ENCODE data around the gene TRIM34. TPM values are rescaled to one million over a fixed set of nuclear protein-coding genes. Genes with fewer than 3 reads are reported as not detected.
"Not testable (repeated sequence)": the region's sequence is repeated elsewhere in the genome, so short reads cannot be mapped to it uniquely, and the experiment has no call there.

The TRIM34 gene
- total RNA-seq, 1 donor from 2014 or later = 13.7 TPM

- ATAC-seq (peak; percentile 90 to 92), DNase-seq (peak; percentile 80)
- Histone ChIP-seq H3K27ac (peak overlapping the region; percentile 68), H3K9me3 (no peaks in the 10 kb centered on the region), H3K36me3 (peaks cover 9% of the 10 kb centered on the region), H3K4me1 (peaks cover 19% of the 10 kb centered on the region), H3K27me3 (ENCODE audit: low read depth) (no peaks in the 10 kb centered on the region), H3K4me3 (no peak overlapping the region)
- intact Hi-C loops (cut with DNase I) = no loop called here
- TF ChIP-seq CTCF (IDR thresholded peaks at IDR 0.05) = peak; percentile 84
These were observed 24.4 kb upstream of the TRIM34 start for GRCh38 chr11:5600374-5600851.

GRCh38 chr11:5602791-5603190 lies 22.0 kb upstream of the TRIM34 start:
- DNase-seq; H3K27ac ChIP-seq; H3K27me3 ChIP-seq (ENCODE audit: low read depth); ATAC-seq; H3K4me3 ChIP-seq; H3K9me3 ChIP-seq; intact Hi-C loops (cut with DNase I): not testable (repeated sequence)
- H3K4me1 ChIP-seq = peaks cover 19% of the 10 kb centered on the region
- H3K36me3 ChIP-seq = peaks cover 11% of the 10 kb centered on the region

GRCh38 chr11:5603326-5603725 lies 21.5 kb upstream of the TRIM34 start:
- peaks cover 11% of the 10 kb centered on the region for H3K36me3 ChIP-seq
- ATAC-seq (no peak), DNase-seq (no peak)
- H3K9me3 ChIP-seq = no peaks in the 10 kb centered on the region
- peaks cover 16% of the 10 kb centered on the region for H3K4me1 ChIP-seq
- intact Hi-C loops (cut with DNase I) = no loop called here
- TF ChIP-seq CTCF (IDR thresholded peaks at IDR 0.05) = no peak
- no peaks in the 10 kb centered on the region for H3K27me3 ChIP-seq (ENCODE audit: low read depth)
- no peak overlapping the region for H3K27ac ChIP-seq
- no peak overlapping the region for H3K4me3 ChIP-seq

GRCh38 chr11:5604896-5605295 lies 19.9 kb upstream of the TRIM34 start:
- H3K9me3 ChIP-seq = no peaks in the 10 kb centered on the region
- intact Hi-C loops (cut with DNase I) = no loop called here
- no peak overlapping the region for H3K4me3 ChIP-seq
- no peaks in the 10 kb centered on the region for H3K27me3 ChIP-seq (ENCODE audit: low read depth)
- TF ChIP-seq CTCF (IDR thresholded peaks at IDR 0.05) = no peak
- no peak for DNase-seq
- H3K4me1 ChIP-seq = peaks cover 12% of the 10 kb centered on the region
- ATAC-seq = no peak
- H3K36me3 ChIP-seq = peaks cover 11% of the 10 kb centered on the region
- H3K27ac ChIP-seq = no peak overlapping the region

GRCh38 chr11:5605849-5606248 lies 19.0 kb upstream of the TRIM34 start:
- Histone ChIP-seq H3K36me3 (peaks cover 11% of the 10 kb centered on the region), H3K27me3 (ENCODE audit: low read depth) (no peaks in the 10 kb centered on the region), H3K27ac (no peak overlapping the region), H3K4me1 (peaks cover 3% of the 10 kb centered on the region), H3K9me3 (no peaks in the 10 kb centered on the region), H3K4me3 (no peak overlapping the region)
- ATAC-seq (no peak), DNase-seq (no peak)
- intact Hi-C loops (cut with DNase I) = no loop called here
- TF ChIP-seq CTCF (IDR thresholded peaks at IDR 0.05) = no peak

GRCh38 chr11:5608808-5609207 lies 16.0 kb upstream of the TRIM34 start:
- H3K4me3 ChIP-seq = no peak overlapping the region
- DNase-seq (no peak), ATAC-seq (no peak)
- no peaks in the 10 kb centered on the region for H3K27me3 ChIP-seq (ENCODE audit: low read depth)
- H3K4me1 ChIP-seq = no peaks in the 10 kb centered on the region
- H3K36me3 ChIP-seq = peaks cover 11% of the 10 kb centered on the region
- intact Hi-C loops (cut with DNase I) = no loop called here
- no peaks in the 10 kb centered on the region for H3K9me3 ChIP-seq
- TF ChIP-seq CTCF (IDR thresholded peaks at IDR 0.05) = no peak
- no peak overlapping the region for H3K27ac ChIP-seq

Data from lower lobe of right lung (tissue), 2 donors.